ENCODE data around the gene IBSP. TPM values are rescaled to one million over a fixed set of nuclear protein-coding genes. Genes with fewer than 3 reads are reported as not detected.
A peak's percentile ranks its signal among the peaks of the same experiment; 100 is the strongest.

The IBSP gene
- total RNA-seq, 3 donors from 2014 or later = not detected

- no peak for TF ChIP-seq CTCF (IDR thresholded peaks at IDR 0.05)
- Histone ChIP-seq H3K36me3 (ENCODE audit: low read depth) (no peaks in the 10 kb centered on the region), H3K9me3 (no peaks in the 10 kb centered on the region), H3K4me1 (ENCODE audit: low read depth) (no peaks in the 10 kb centered on the region), H3K4me3 (no peak overlapping the region)
- DNase-seq = no peak
- intact Hi-C loops (cut with DNase I, micrococcal nuclease) = no loop called here
- no peak for ATAC-seq
Observed at GRCh38 chr4:87783781-87784180, 15.6 kb upstream of the IBSP start.

GRCh38 chr4:87785731-87786509, 13.4 kb upstream of the IBSP start:
- intact Hi-C loops (cut with DNase I, micrococcal nuclease) = no loop called here
- H3K4me1 ChIP-seq (ENCODE audit: low read depth) = no peaks in the 10 kb centered on the region
- no peak for ATAC-seq
- H3K36me3 ChIP-seq (ENCODE audit: low read depth) = no peaks in the 10 kb centered on the region
- H3K4me3 ChIP-seq = no peak overlapping the region
- DNase-seq = peak in 1 of 3 donors; percentile 37
- TF ChIP-seq CTCF (IDR thresholded peaks at IDR 0.05) = no peak
- H3K9me3 ChIP-seq = no peaks in the 10 kb centered on the region

GRCh38 chr4:87802858-87803257, 3.5 kb downstream of the IBSP start:
- intact Hi-C loops (cut with DNase I, micrococcal nuclease) = no loop called here
- H3K9me3 ChIP-seq = no peaks in the 10 kb centered on the region
- H3K4me1 ChIP-seq (ENCODE audit: low read depth) = no peaks in the 10 kb centered on the region

GRCh38 chr4:87803421-87803820, 4.1 kb downstream of the IBSP start:
- TF ChIP-seq CTCF (IDR thresholded peaks at IDR 0.05) = no peak
- Histone ChIP-seq H3K9me3 (no peaks in the 10 kb centered on the region), H3K36me3 (ENCODE audit: low read depth) (no peaks in the 10 kb centered on the region), H3K4me1 (ENCODE audit: low read depth) (no peaks in the 10 kb centered on the region), H3K4me3 (no peak overlapping the region)
- ATAC-seq (no peak), DNase-seq (no peak)
- intact Hi-C loops (cut with DNase I, micrococcal nuclease) = no loop called here

More at GRCh38 chr4:87802858-87803257, 3.5 kb downstream of the IBSP start:
- H3K4me3 ChIP-seq = no peak overlapping the region
- DNase-seq (no peak), ATAC-seq (no peak)
- no peak for TF ChIP-seq CTCF (IDR thresholded peaks at IDR 0.05)
- no peaks in the 10 kb centered on the region for H3K36me3 ChIP-seq (ENCODE audit: low read depth)

GRCh38 chr4:87804871-87805270, 5.5 kb downstream of the IBSP start:
- Histone ChIP-seq H3K4me1 (ENCODE audit: low read depth) (no peaks in the 10 kb centered on the region), H3K4me3 (no peak overlapping the region), H3K36me3 (ENCODE audit: low read depth) (no peaks in the 10 kb centered on the region), H3K9me3 (no peaks in the 10 kb centered on the region)
- ATAC-seq = no peak
- intact Hi-C loops (cut with DNase I, micrococcal nuclease) = no loop called here
- TF ChIP-seq CTCF (IDR thresholded peaks at IDR 0.05) = no peak
- DNase-seq = no peak

All from mucosa of descending colon (tissue), 3 donors.